Bronchial epithelial cell (primary cell): ENCODE results near the gene TPPP3. TPM values are rescaled to one million over a fixed set of nuclear protein-coding genes. Genes with fewer than 3 reads are reported as not detected.

Source experiments
- DNase-seq: peaks from one replicate; pipeline ENCODE4 v3.0.0-alpha.2; 2010; ENCODE audit warnings: low read depth
- FAIRE-seq: peaks from 2 replicates; lab custom pipeline; 2011; peaks lifted over from hg19 to GRCh38; lab: Jason Lieb, UNC
- H3K27me3 ChIP-seq: 2 replicates; pipeline ENCODE4 v1.5.1; 2011; ENCODE audit warnings: low read length; ENCODE audit not compliant: control insufficient read depth, insufficient read depth
- H3K36me3 ChIP-seq: 2 replicates; pipeline ENCODE4 v1.5.1; 2011; ENCODE audit warnings: low read length; ENCODE audit not compliant: control insufficient read depth, insufficient read depth
- H3K4me3 ChIP-seq: 2 replicates; pipeline ENCODE4 v1.5.1; 2011; ENCODE audit warnings: mild to moderate bottlenecking, low read depth, low read length, control low read depth
- CTCF ChIP-seq: IDR thresholded peaks from 2 replicates; pipeline ENCODE4 v1.5.1; 2011; ENCODE audit warnings: mild to moderate bottlenecking, moderate library complexity, low read length, control low read depth, inconsistent platforms; ENCODE audit not compliant: insufficient read depth, severe bottlenecking
- total RNA-seq: library from RNA; depleted of rRNA; stranded (reverse); fragments of >200 nt; gene quantifications from 2 replicates; pipeline ENCODE4 v1.2.1, GENCODE V29; 2014

The TPPP3 gene
- total RNA-seq, 1 donor from 2014 or later = not detected

DNA sequence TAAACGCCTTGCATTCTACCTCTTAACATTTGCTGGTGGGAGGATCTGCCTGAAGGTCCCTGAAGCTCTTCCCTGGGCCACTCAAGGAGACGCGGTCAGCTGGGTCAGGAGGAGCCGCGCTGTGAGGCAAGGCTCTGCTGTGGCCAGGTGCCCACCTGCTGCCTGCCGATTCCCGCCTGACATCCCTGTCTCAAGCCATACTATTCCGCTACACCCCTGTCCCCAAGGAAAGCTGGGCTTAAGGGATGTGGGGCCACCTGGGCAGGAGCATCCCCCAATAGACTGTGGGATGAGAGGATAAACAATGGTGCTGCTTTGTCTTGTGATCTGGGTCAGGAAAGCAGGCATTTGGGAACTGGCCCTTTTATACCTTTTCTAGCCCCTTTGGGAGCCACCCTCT lies 5.1 kb downstream of the TPPP3 start:
- no peak for DNase-seq
- FAIRE-seq = no peak
- TF ChIP-seq CTCF = no peak
- H3K4me3 ChIP-seq = no peak overlapping the region
- H3K36me3 ChIP-seq = no peaks in the 10 kb centered on the region
- peaks cover 6% of the 10 kb centered on the region for H3K27me3 ChIP-seq

DNA sequence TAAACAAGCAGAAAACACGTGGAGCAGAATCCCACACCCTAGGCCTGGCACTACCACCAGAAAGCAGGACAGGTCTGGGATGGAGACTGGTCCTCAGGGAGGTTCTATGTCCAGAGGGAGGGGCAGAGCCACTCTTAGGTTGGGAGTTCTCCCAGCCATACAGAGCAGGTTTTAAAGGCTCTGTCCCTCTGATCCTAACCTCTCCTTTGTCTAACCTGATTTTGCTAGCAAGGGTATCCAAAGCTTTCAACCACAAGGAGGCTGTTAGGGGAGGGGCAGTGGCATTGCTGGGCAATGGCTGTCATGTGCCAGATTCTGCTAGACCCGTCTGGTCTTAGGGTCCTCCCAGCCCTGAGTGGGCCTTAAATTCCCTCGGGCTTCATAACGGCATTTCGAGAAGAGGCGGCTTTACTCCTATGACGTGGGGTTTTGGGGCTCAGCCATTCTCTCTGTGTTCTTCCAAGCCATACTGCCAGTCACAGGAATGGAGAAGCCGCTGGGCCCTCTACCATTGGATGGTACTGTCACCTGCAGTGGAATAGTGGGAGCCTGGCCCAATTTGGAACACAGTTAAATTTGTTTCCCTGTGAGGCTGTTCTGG lies 5.7 kb downstream of the TPPP3 start:
- Histone ChIP-seq H3K36me3 (no peaks in the 10 kb centered on the region), H3K27me3 (peaks cover 6% of the 10 kb centered on the region), H3K4me3 (no peak overlapping the region)
- TF ChIP-seq CTCF = no peak
- DNase-seq (no peak), FAIRE-seq (no peak)

DNA sequence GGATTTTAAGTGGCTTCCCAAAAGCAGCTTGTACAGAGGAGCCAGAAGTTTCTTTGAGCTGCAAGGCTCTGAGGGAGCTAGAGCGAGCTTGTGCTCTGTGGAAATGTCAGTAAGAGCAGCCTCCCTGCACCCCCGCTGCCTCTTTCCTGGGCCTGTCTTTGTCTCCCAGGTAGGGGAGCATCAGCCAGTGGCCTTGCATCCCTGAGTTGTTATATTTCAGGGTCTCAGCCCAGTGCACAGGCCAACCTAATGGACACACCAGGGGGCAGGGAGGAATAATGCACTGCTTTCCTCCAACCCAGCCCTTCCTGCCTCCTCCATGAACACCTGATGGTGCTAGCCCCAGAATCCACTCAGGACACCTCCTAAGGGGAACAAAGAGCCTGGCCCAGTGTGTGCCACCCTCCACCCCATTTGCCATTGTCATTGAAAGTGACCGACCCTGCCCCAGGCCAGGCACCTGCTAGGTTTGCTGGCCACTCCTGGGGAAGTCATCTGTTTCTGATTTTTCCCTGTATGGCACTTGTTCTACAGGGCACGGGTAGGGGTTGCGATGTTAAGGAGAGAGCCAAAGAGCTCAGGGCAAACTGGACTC lies 6.3 kb downstream of the TPPP3 start:
- TF ChIP-seq CTCF = no peak
- no peak for FAIRE-seq
- no peaks in the 10 kb centered on the region for H3K36me3 ChIP-seq

GRCh38 chr16:67384778-67385510 lies 8.4 kb downstream of the TPPP3 start:
- no peak for TF ChIP-seq CTCF
- FAIRE-seq (no peak), DNase-seq (no peak)

More for the DNA sequence above, 6.3 kb downstream of the TPPP3 start:
- no peak for DNase-seq
- Histone ChIP-seq H3K27me3 (peaks cover 6% of the 10 kb centered on the region), H3K4me3 (no peak overlapping the region)

GRCh38 chr16:67383284-67383683 lies 10.0 kb downstream of the TPPP3 start:
- FAIRE-seq (no peak), DNase-seq (no peak)
- Histone ChIP-seq H3K36me3 (no peaks in the 10 kb centered on the region), H3K4me3 (no peak overlapping the region), H3K27me3 (peaks cover 2% of the 10 kb centered on the region)
- TF ChIP-seq CTCF = no peak

More at GRCh38 chr16:67384778-67385510, 8.4 kb downstream of the TPPP3 start:
- Histone ChIP-seq H3K36me3 (no peaks in the 10 kb centered on the region), H3K4me3 (no peak overlapping the region), H3K27me3 (peaks cover 5% of the 10 kb centered on the region)
